HepG2 (cell line): ENCODE results near the gene TEX9. TPM values are rescaled to one million over a fixed set of nuclear protein-coding genes. Genes with fewer than 3 reads are reported as not detected.

ENCODE experiments used
- ATAC-seq: fragments of 200-7000 bp; cut with Tn5 transposase; 3 replicates; pipeline ENCODE4 v1.9.1; 2020; ENCODE audit warnings: mild to moderate bottlenecking, moderate library complexity
- BruUV-seq: library from RNA; stranded (reverse); fragments of 400-500 nt; replicated peaks from 2 replicates; lab custom pipeline; 2021; lab: Mats Ljungman, UMichigan
- CTCF ChIA-PET: fragments of 300-600 bp; formaldehyde crosslinking; extraction: SDS; loops from one replicate; lab custom pipeline; 2021; ENCODE audit warnings: low total read pairs, inconsistent platforms, low intra/inter-chr PET ratio; lab: Yijun Ruan, JAX
- POLR2A ChIA-PET: fragments of 350-600 bp; sonication (Branson Sonifier 250); formaldehyde crosslinking; loops from one replicate; lab custom pipeline; 2020; ENCODE audit warnings: antibody characterized with exemption, inconsistent platforms; lab: Yijun Ruan, JAX
- DNase-seq: peaks from one replicate; pipeline ENCODE4 v3.0.0-alpha.2; 2015; ENCODE audit warnings: low spot score
- FAIRE-seq: peaks from 3 replicates; lab custom pipeline; 2011; peaks lifted over from hg19 to GRCh38; lab: Jason Lieb, UNC
- H2AFZ ChIP-seq: one replicate; pipeline ENCODE4 v1.6.1; 2011; ENCODE audit warnings: low read length, inconsistent platforms
- H3K27ac ChIP-seq: fragments of 300-600 bp; 3 replicates; pipeline ENCODE4 v1.8.0; 2011; ENCODE audit warnings: mixed run types, mild to moderate bottlenecking, mixed read lengths, low read length, inconsistent platforms; ENCODE audit not compliant: insufficient read depth; ENCODE audit errors: extremely low read length
- H3K27me3 ChIP-seq, 2 experiments: fragments of 200-600 bp in 1 of 2; 2 replicates in 1 of 2; 3 replicates in 1 of 2; pipeline versions ENCODE4 v1.6.0 to v1.8.0; 2011; ENCODE audit warnings: low read length in 2 of 2, mild to moderate bottlenecking in 2 of 2, moderate library complexity in 2 of 2, inconsistent platforms in 1 of 2; ENCODE audit not compliant: insufficient read depth in 2 of 2, control insufficient read depth in 1 of 2
- H3K36me3 ChIP-seq, 2 experiments: fragments of 200-600 bp in 1 of 2; replicated peaks in 1 of 2; 2 replicates in 1 of 2; 3 replicates in 1 of 2; pipeline versions ENCODE4 v1.5.1 to v1.8.0; 2011; ENCODE audit warnings: low read length in 2 of 2, inconsistent platforms in 1 of 2; ENCODE audit not compliant: insufficient read depth in 2 of 2, control insufficient read depth in 1 of 2
- H3K4me1 ChIP-seq: 2 replicates; pipeline ENCODE4 v1.5.1; 2012; ENCODE audit warnings: low read length, inconsistent platforms; ENCODE audit not compliant: insufficient read depth
- H3K4me2 ChIP-seq: 2 replicates; pipeline ENCODE4 v1.6.0; 2011; ENCODE audit warnings: low read depth, low read length, inconsistent platforms
- H3K4me3 ChIP-seq, 3 experiments: fragments of 200-600 bp in 1 of 3; sonication (generic), shearing (Covaris generic) in 1 of 3; replicated peaks in 1 of 3; 2 replicates each; pipeline ENCODE4 v1.5.1; 2011 to 2016; ENCODE audit warnings: low read length in 3 of 3, inconsistent platforms in 2 of 3, low read depth in 2 of 3, mild to moderate bottlenecking in 2 of 3, control low read depth in 1 of 3, mixed read lengths in 1 of 3; ENCODE audit not compliant: insufficient read depth in 1 of 3
- H3K79me2 ChIP-seq: one replicate; pipeline ENCODE4 v1.6.1; 2011; ENCODE audit warnings: low read length, inconsistent platforms; ENCODE audit not compliant: insufficient read depth
- H3K9ac ChIP-seq: 2 replicates; pipeline ENCODE4 v1.6.0; 2011; ENCODE audit warnings: mild to moderate bottlenecking, low read depth, low read length, inconsistent platforms; ENCODE audit not compliant: insufficient read depth
- H3K9me3 ChIP-seq: 2 replicates; pipeline ENCODE4 v1.5.1; 2012; ENCODE audit warnings: mild to moderate bottlenecking, low read length
- H4K20me1 ChIP-seq: 2 replicates; pipeline ENCODE4 v1.6.0; 2011; ENCODE audit warnings: inconsistent platforms, mild to moderate bottlenecking, low read length, moderate library complexity; ENCODE audit not compliant: insufficient read depth
- FOXC1 ChIP-seq: sonication (generic); formaldehyde crosslinking; IDR thresholded peaks from 2 replicates; pipeline ENCODE4 v1.8.0; 2022; ENCODE audit warnings: mild to moderate bottlenecking, missing genetic modification reagents, borderline replicate concordance
- ISL2 ChIP-seq: sonication (generic); formaldehyde crosslinking; IDR thresholded peaks from 2 replicates; pipeline ENCODE4 v1.5.0; 2020; ENCODE audit warnings: missing genetic modification reagents
- WGBS: methylation state at CpG from one replicate; pipeline ENCODE4 v1.1.6; 2017; ENCODE audit warnings: low lambda C conversion rate; 5-methylcytosine and 5-hydroxymethylcytosine counted together
- in situ Hi-C: cut with HindIII; loops from 2 replicates; pipeline ENCODE4 v1.10.0; 2017; ENCODE audit warnings: low pct_unique_long_range_greater_than_20kb; ENCODE audit not compliant: extremely low pct_ligation_motif_present
- intact Hi-C: fragments of 100-400 bp; cut with micrococcal nuclease; formaldehyde crosslinking; loops from one replicate; pipeline ENCODE4 v1.10.0; 2022; ENCODE audit not compliant: unreplicated experiment
- polyA plus RNA-seq, 8 experiments: library from polyadenylated mRNA; depleted of rRNA in 3 of 8; stranded (reverse) in 7 of 8; unstranded in 1 of 8; fragments of >200 nt; fragmentation: Illumina TruSeq in 4 of 8; extraction: Trizol in 4 of 8; gene quantifications; 2 replicates each; pipeline versions ENCODE4 v1.2.1 to v1.2.3, GENCODE V29; 2011 to 2016; ENCODE audit warnings: low read depth in 4 of 8, missing spikeins in 1 of 8, mixed read lengths in 1 of 8; ENCODE audit not compliant: insufficient read depth in 1 of 8
- total RNA-seq, 5 experiments: library from RNA; depleted of rRNA; stranded (reverse); fragments of >200 nt; fragmentation: Illumina TruSeq; extraction: Trizol; gene quantifications; 2 replicates each; pipeline ENCODE4 v1.2.3, GENCODE V29; 2016; ENCODE audit warnings: low read depth in 1 of 5
- TF ChIP-seq, protein P1 (sequence below): sonication (generic); formaldehyde crosslinking; IDR thresholded peaks from 2 replicates; pipeline ENCODE4 v1.4.0; 2020; ENCODE audit warnings: missing genetic modification reagents
- TF ChIP-seq, protein P2 (sequence below): sonication (generic); formaldehyde crosslinking; IDR thresholded peaks from 2 replicates; pipeline ENCODE4 v1.4.0; 2020; ENCODE audit warnings: missing genetic modification reagents, borderline replicate concordance
- TF ChIP-seq, protein P3 (sequence below): sonication (generic); formaldehyde crosslinking; IDR thresholded peaks from 2 replicates; pipeline ENCODE4 v1.9.0; 2021; ENCODE audit warnings: missing genetic modification reagents, borderline replicate concordance
- TF ChIP-seq, protein P4 (sequence below): sonication (generic); formaldehyde crosslinking; IDR thresholded peaks from 2 replicates; pipeline ENCODE4 v1.4.0; 2020; ENCODE audit warnings: missing genetic modification reagents

TEX9 gene
- total and polyA plus RNA-seq, 2 of the 13 experiments (the other 11 are each of a cell fraction or from before 2014, with no cell fraction given), result 0.82 to 6.9 TPM

DNA sequence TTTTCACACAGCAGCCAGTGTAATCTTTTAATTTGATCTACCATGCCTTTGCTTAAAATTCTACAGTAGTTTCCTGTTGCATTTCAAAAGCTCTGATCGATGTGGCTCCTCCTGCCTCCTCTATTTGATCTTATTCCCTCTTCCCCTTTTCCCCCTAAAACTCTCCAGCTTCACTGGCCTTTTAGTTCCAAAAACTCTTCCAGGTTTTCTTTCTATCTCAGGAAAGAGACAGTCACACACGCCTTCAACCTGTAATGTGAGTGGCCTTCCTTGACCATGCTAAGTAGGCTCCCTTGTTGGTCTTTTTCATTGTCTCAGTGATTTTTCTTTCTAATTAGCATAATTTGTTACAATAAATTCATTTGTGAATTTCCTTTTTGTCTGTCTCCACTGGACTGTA lies 985 bp downstream of the TEX9 start:
- peaks cover 21% of the 10 kb centered on the region for H3K4me1 ChIP-seq
- ChIA-PET POLR2A (no interaction called here), CTCF (no interaction called here)
- no peaks in the 10 kb centered on the region; a peak in 1 of 5 replicates for H3K27me3 ChIP-seq
- H3K9ac ChIP-seq, result peak overlapping the region; percentile 74; the same call in 1 of the 2 replicates
- H3K79me2 ChIP-seq, result no peaks in the 10 kb centered on the region
- BruUV-seq, result no TSS peak
- H3K4me3 ChIP-seq, result peak overlapping the region; percentile 72 to 86 (median 78); a peak in 5 of 6 replicates
- FAIRE-seq (no peak), ATAC-seq (no peak), DNase-seq (no peak)
- in situ Hi-C loops, result no loop called here
- H3K4me2 ChIP-seq, result peak overlapping the region; percentile 84
- H3K9me3 ChIP-seq, result no peaks in the 10 kb centered on the region
- H4K20me1 ChIP-seq, result no peaks in the 10 kb centered on the region
- intact Hi-C loops, result no loop called here
- no peak for TF ChIP-seq FOXC1 (CRISPR knock-in tag)
- TF ChIP-seq, protein P1, sequence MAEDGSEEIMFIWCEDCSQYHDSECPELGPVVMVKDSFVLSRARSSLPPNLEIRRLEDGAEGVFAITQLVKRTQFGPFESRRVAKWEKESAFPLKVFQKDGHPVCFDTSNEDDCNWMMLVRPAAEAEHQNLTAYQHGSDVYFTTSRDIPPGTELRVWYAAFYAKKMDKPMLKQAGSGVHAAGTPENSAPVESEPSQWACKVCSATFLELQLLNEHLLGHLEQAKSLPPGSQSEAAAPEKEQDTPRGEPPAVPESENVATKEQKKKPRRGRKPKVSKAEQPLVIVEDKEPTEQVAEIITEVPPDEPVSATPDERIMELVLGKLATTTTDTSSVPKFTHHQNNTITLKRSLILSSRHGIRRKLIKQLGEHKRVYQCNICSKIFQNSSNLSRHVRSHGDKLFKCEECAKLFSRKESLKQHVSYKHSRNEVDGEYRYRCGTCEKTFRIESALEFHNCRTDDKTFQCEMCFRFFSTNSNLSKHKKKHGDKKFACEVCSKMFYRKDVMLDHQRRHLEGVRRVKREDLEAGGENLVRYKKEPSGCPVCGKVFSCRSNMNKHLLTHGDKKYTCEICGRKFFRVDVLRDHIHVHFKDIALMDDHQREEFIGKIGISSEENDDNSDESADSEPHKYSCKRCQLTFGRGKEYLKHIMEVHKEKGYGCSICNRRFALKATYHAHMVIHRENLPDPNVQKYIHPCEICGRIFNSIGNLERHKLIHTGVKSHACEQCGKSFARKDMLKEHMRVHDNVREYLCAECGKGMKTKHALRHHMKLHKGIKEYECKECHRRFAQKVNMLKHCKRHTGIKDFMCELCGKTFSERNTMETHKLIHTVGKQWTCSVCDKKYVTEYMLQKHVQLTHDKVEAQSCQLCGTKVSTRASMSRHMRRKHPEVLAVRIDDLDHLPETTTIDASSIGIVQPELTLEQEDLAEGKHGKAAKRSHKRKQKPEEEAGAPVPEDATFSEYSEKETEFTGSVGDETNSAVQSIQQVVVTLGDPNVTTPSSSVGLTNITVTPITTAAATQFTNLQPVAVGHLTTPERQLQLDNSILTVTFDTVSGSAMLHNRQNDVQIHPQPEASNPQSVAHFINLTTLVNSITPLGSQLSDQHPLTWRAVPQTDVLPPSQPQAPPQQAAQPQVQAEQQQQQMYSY (CRISPR knock-in tag), result peak; percentile 73; the same call in 1 of the 2 replicates
- H3K36me3 ChIP-seq, result no peaks in the 10 kb centered on the region
- H2AFZ ChIP-seq, result peak overlapping the region; percentile 86
- H3K27ac ChIP-seq, result no peak overlapping the region
- 9% methylated on average over 2 of the region's 2 CpGs for WGBS

DNA sequence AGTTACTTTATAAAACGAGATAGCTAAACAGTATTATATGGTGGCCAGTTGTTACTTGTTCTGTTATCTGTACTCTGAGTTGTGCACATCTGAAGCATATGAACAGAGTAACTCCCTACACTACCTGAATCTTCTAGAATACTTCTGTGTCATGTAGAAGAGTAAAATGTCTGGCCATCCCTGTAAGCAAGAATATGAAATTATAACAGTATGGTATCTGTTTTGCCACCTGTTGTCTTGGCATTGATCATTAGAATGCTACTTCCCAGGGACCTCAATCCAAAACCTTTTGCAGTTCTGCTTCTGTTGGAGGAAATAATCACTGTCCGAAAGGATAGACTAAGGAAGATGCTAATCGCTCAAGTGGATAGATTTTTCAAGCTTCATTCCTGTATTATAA lies 1.9 kb downstream of the TEX9 start:
- Histone ChIP-seq H3K4me3 (no peak overlapping the region), H3K27me3 (no peaks in the 10 kb centered on the region; a peak in 1 of 5 replicates), H3K79me2 (no peaks in the 10 kb centered on the region), H3K9ac (no peak overlapping the region), H3K4me2 (no peak overlapping the region), H3K4me1 (peaks cover 21% of the 10 kb centered on the region), H2AFZ (no peak overlapping the region), H3K9me3 (no peaks in the 10 kb centered on the region), H4K20me1 (no peaks in the 10 kb centered on the region), H3K27ac (no peak overlapping the region), H3K36me3 (no peaks in the 10 kb centered on the region)
- in situ Hi-C loops, result no loop called here
- BruUV-seq, result no TSS peak
- ChIA-PET CTCF (no interaction called here), POLR2A (no interaction called here)
- 91% methylated on average over 3 of the region's 3 CpGs for WGBS
- no peak for ATAC-seq
- intact Hi-C loops, result no loop called here
- no peak for FAIRE-seq
- no peak for DNase-seq
- no peak for TF ChIP-seq ISL2
- TF ChIP-seq, protein P2, sequence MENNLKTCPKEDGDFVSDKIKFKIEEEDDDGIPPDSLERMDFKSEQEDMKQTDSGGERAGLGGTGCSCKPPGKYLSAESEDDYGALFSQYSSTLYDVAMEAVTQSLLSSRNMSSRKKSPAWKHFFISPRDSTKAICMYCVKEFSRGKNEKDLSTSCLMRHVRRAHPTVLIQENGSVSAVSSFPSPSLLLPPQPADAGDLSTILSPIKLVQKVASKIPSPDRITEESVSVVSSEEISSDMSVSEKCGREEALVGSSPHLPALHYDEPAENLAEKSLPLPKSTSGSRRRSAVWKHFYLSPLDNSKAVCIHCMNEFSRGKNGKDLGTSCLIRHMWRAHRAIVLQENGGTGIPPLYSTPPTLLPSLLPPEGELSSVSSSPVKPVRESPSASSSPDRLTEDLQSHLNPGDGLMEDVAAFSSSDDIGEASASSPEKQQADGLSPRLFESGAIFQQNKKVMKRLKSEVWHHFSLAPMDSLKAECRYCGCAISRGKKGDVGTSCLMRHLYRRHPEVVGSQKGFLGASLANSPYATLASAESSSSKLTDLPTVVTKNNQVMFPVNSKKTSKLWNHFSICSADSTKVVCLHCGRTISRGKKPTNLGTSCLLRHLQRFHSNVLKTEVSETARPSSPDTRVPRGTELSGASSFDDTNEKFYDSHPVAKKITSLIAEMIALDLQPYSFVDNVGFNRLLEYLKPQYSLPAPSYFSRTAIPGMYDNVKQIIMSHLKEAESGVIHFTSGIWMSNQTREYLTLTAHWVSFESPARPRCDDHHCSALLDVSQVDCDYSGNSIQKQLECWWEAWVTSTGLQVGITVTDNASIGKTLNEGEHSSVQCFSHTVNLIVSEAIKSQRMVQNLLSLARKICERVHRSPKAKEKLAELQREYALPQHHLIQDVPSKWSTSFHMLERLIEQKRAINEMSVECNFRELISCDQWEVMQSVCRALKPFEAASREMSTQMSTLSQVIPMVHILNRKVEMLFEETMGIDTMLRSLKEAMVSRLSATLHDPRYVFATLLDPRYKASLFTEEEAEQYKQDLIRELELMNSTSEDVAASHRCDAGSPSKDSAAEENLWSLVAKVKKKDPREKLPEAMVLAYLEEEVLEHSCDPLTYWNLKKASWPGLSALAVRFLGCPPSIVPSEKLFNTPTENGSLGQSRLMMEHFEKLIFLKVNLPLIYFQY (CRISPR knock-in tag), result no peak
- TF ChIP-seq, protein P3, sequence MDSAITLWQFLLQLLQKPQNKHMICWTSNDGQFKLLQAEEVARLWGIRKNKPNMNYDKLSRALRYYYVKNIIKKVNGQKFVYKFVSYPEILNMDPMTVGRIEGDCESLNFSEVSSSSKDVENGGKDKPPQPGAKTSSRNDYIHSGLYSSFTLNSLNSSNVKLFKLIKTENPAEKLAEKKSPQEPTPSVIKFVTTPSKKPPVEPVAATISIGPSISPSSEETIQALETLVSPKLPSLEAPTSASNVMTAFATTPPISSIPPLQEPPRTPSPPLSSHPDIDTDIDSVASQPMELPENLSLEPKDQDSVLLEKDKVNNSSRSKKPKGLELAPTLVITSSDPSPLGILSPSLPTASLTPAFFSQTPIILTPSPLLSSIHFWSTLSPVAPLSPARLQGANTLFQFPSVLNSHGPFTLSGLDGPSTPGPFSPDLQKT, result no peak
- TF ChIP-seq, protein P4, sequence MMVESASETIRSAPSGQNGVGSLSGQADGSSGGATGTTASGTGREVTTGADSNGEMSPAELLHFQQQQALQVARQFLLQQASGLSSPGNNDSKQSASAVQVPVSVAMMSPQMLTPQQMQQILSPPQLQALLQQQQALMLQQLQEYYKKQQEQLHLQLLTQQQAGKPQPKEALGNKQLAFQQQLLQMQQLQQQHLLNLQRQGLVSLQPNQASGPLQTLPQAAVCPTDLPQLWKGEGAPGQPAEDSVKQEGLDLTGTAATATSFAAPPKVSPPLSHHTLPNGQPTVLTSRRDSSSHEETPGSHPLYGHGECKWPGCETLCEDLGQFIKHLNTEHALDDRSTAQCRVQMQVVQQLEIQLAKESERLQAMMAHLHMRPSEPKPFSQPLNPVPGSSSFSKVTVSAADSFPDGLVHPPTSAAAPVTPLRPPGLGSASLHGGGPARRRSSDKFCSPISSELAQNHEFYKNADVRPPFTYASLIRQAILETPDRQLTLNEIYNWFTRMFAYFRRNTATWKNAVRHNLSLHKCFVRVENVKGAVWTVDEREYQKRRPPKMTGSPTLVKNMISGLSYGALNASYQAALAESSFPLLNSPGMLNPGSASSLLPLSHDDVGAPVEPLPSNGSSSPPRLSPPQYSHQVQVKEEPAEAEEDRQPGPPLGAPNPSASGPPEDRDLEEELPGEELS, result no peak
